A549 (cell line): Measurements from ENCODE around the gene PHF20.

Experiments
- BHLHE40 ChIP-seq: IDR thresholded peaks from 2 replicates; pipeline ENCODE4 v1.6.1; 2012; ENCODE audit warnings: low read depth, low read length, inconsistent platforms
- CBX8 ChIP-seq: fragments of 200-600 bp; sonication (generic); IDR thresholded peaks from 2 replicates; pipeline ENCODE4 v1.6.1; 2016
- CEBPB ChIP-seq, 2 experiments: fragments of >200 bp in 1 of 2; sonication (Bioruptor Twin) in 1 of 2; formaldehyde crosslinking in 1 of 2; IDR thresholded peaks; 2 replicates each; pipeline ENCODE4 v1.6.1; 2012 to 2016
- CHD2 ChIP-seq: fragments of 150-350 bp; IDR thresholded peaks from 2 replicates; pipeline ENCODE4 v1.6.1; 2014; ENCODE audit warnings: low read length; ENCODE audit not compliant: partially characterized antibody
- CTCF ChIP-seq: fragments of >200 bp; sonication (Bioruptor Twin); formaldehyde crosslinking; IDR thresholded peaks from 3 replicates; pipeline ENCODE4 v1.5.1; 2016
- EP300 ChIP-seq, 2 experiments: fragments of >200 bp; sonication (Bioruptor Twin); formaldehyde crosslinking; IDR thresholded peaks; 2 replicates in 1 of 2; 3 replicates in 1 of 2; pipeline ENCODE4 v1.6.1; 2016 to 2017
- KDM1A ChIP-seq: fragments of 200-600 bp; sonication (generic); IDR thresholded peaks from 2 replicates; pipeline ENCODE4 v1.6.1; 2016; ENCODE audit warnings: low read depth, mild to moderate bottlenecking
- NR3C1 ChIP-seq: fragments of >200 bp; sonication (Bioruptor Twin); formaldehyde crosslinking; IDR thresholded peaks from 3 replicates; pipeline ENCODE4 v1.6.1; 2017
- PHF8 ChIP-seq: fragments of 200-600 bp; sonication (generic); IDR thresholded peaks from 2 replicates; pipeline ENCODE4 v1.6.1; 2016; ENCODE audit warnings: low read depth, mild to moderate bottlenecking, antibody characterized with exemption, moderate library complexity, borderline replicate concordance
- POLR2A ChIP-seq: IDR thresholded peaks from 2 replicates; pipeline ENCODE4 v1.6.1; 2012; ENCODE audit warnings: mild to moderate bottlenecking, low read length
- SMC3 ChIP-seq: fragments of >200 bp; sonication (Bioruptor Twin); formaldehyde crosslinking; IDR thresholded peaks from 3 replicates; pipeline ENCODE4 v1.6.1; 2018; ENCODE audit warnings: inconsistent platforms
- ZSCAN20 ChIP-seq: fragments of 250-450 bp; sonication (Bioruptor Pico); IDR thresholded peaks from 2 replicates; pipeline ENCODE4 v1.8.0; 2022; ENCODE audit warnings: mild to moderate bottlenecking, moderate library complexity
- TF ChIP-seq, protein P1 (sequence below): IDR thresholded peaks from 2 replicates; pipeline ENCODE4 v1.6.1; 2012; ENCODE audit warnings: low read depth, borderline replicate concordance
- TF ChIP-seq, protein P2 (sequence below): fragments of >200 bp; sonication (Bioruptor Twin); formaldehyde crosslinking; IDR thresholded peaks from 3 replicates; pipeline ENCODE4 v1.6.1; 2016

DNA sequence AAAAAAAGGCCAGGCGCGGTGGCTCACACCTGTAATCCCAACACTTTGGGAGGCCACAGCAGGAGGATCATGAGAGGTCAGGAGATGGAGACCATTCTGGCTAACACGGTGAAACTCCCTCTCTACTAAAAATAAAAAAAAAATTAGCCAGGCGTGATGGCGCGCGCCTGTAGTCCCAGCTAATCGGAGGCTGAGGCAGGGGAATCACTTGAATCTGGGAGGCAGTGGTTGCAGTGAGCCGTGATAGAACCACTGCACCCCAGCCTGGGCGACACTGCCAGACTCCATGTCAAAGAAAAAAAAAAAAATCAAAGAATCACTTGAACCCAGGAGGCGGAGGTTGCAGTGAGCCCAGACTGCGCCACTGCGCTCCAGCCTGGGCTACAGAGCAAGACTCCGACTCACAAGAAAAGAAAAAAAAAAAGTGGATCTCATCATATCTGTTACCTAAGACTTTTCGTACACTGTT lies 33.9 kb upstream of the PHF20 start:
- TF ChIP-seq ZSCAN20 (CRISPR knock-in tag) (no peak), SMC3 (no peak), CTCF (no peak), EP300 (IDR thresholded peaks at IDR 0.05) (no peak), KDM1A (no peak), CHD2 (no peak), PHF8 (no peak), CEBPB (IDR thresholded peaks at IDR 0.05) (no peak), POLR2A (no peak), NR3C1 (no peak), CBX8 (no peak), BHLHE40 (no peak)
- TF ChIP-seq, protein P1, sequence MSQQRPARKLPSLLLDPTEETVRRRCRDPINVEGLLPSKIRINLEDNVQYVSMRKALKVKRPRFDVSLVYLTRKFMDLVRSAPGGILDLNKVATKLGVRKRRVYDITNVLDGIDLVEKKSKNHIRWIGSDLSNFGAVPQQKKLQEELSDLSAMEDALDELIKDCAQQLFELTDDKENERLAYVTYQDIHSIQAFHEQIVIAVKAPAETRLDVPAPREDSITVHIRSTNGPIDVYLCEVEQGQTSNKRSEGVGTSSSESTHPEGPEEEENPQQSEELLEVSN, result no peak
- TF ChIP-seq, protein P2, sequence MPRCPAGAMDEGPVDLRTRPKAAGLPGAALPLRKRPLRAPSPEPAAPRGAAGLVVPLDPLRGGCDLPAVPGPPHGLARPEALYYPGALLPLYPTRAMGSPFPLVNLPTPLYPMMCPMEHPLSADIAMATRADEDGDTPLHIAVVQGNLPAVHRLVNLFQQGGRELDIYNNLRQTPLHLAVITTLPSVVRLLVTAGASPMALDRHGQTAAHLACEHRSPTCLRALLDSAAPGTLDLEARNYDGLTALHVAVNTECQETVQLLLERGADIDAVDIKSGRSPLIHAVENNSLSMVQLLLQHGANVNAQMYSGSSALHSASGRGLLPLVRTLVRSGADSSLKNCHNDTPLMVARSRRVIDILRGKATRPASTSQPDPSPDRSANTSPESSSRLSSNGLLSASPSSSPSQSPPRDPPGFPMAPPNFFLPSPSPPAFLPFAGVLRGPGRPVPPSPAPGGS, result no peak
